Natural killer cell (primary cell): ENCODE measurements around the gene CD93. TPM values are rescaled to one million over a fixed set of nuclear protein-coding genes. Genes with fewer than 3 reads are reported as not detected.

Source experiments
- ATAC-seq, 3 donors: fragments of 150-1000 bp in 2 of 3; fragments of 200-7000 bp in 1 of 3; cut with Tn5 transposase; 1 replicate in 1 of 3; 2 replicates in 2 of 3; pipeline ENCODE4 v1.10.0; 2021; ENCODE audit warnings: mild to moderate bottlenecking in 2 of 3, moderate library complexity in 2 of 3
- DNase-seq, 2 donors: peaks; one replicate each; pipeline versions ENCODE4 v3.0.0 to v3.0.0-alpha.2; 2013 to 2021; ENCODE audit warnings: mixed read lengths in 1 of 2
- H3K27ac ChIP-seq: one replicate; pipeline ENCODE4 v1.5.1; 2013; ENCODE audit warnings: mild to moderate bottlenecking, low read length
- H3K27me3 ChIP-seq: one replicate; pipeline ENCODE4 v1.6.1; 2013; ENCODE audit warnings: low read length; ENCODE audit not compliant: control insufficient read depth, insufficient read depth
- H3K36me3 ChIP-seq: one replicate; pipeline ENCODE4 v1.6.1; 2013; ENCODE audit warnings: low read length; ENCODE audit not compliant: control insufficient read depth, insufficient read depth
- H3K4me1 ChIP-seq: one replicate; pipeline ENCODE4 v1.6.1; 2013; ENCODE audit warnings: low read length; ENCODE audit not compliant: control insufficient read depth, insufficient read depth
- H3K4me3 ChIP-seq: one replicate; pipeline ENCODE4 v1.5.1; 2013; ENCODE audit warnings: low read length
- H3K9me3 ChIP-seq: one replicate; pipeline ENCODE4 v1.6.1; 2013; ENCODE audit warnings: low read length; ENCODE audit not compliant: control insufficient read depth, insufficient read depth
- H3K27ac Mint-ChIP-seq, 2 donors: one replicate each; pipeline ENCODE4 v1.8.0; 2022; ENCODE audit warnings: mild to moderate bottlenecking in 2 of 2, mixed read lengths in 2 of 2, moderate library complexity in 1 of 2
- H3K27me3 Mint-ChIP-seq, 2 donors: one replicate each; pipeline ENCODE4 v1.8.0; 2022; ENCODE audit warnings: low read depth in 2 of 2, mixed read lengths in 2 of 2
- H3K36me3 Mint-ChIP-seq: one replicate; pipeline ENCODE4 v1.8.0; 2022; ENCODE audit warnings: mixed read lengths
- H3K4me1 Mint-ChIP-seq, 2 donors: one replicate each; pipeline ENCODE4 v1.8.0; 2022; ENCODE audit warnings: mixed read lengths in 2 of 2
- H3K4me3 Mint-ChIP-seq: one replicate; pipeline ENCODE4 v1.8.0; 2022; ENCODE audit warnings: mild to moderate bottlenecking, moderate library complexity, mixed read lengths
- H3K9me3 Mint-ChIP-seq, 2 donors: one replicate each; pipeline ENCODE4 v1.8.0; 2022; ENCODE audit warnings: mixed read lengths in 2 of 2
- WGBS: methylation state at CpG from one replicate; pipeline ENCODE4 v1.1.7; 2013; ENCODE audit warnings: missing lambda C conversion rate; ENCODE audit not compliant: insufficient coverage; 5-methylcytosine and 5-hydroxymethylcytosine counted together
- intact Hi-C: fragments of 100-400 bp; cut with micrococcal nuclease; formaldehyde crosslinking; loops from one replicate; pipeline ENCODE4 v1.14.2; 2022
- total RNA-seq, 4 donors: library from RNA; stranded (reverse); fragments of 120-200 nt in 1 of 4; gene quantifications; one replicate each; pipeline versions ENCODE4 v1.2.3 to v1.2.4, GENCODE V29; 2013 to 2022
- TF ChIP-seq, protein P1 (sequence below): fragments of 200-600 bp; IDR thresholded peaks from one replicate; pipeline ENCODE4 v1.8.0; 2022; ENCODE audit warnings: antibody characterized with exemption

Gene CD93
- total RNA-seq, 3 donors from 2014 or later (not counting 1 experiment from before 2014, with no cell fraction given) = 8.0 to 17.9 (median 17.2) TPM

DNA sequence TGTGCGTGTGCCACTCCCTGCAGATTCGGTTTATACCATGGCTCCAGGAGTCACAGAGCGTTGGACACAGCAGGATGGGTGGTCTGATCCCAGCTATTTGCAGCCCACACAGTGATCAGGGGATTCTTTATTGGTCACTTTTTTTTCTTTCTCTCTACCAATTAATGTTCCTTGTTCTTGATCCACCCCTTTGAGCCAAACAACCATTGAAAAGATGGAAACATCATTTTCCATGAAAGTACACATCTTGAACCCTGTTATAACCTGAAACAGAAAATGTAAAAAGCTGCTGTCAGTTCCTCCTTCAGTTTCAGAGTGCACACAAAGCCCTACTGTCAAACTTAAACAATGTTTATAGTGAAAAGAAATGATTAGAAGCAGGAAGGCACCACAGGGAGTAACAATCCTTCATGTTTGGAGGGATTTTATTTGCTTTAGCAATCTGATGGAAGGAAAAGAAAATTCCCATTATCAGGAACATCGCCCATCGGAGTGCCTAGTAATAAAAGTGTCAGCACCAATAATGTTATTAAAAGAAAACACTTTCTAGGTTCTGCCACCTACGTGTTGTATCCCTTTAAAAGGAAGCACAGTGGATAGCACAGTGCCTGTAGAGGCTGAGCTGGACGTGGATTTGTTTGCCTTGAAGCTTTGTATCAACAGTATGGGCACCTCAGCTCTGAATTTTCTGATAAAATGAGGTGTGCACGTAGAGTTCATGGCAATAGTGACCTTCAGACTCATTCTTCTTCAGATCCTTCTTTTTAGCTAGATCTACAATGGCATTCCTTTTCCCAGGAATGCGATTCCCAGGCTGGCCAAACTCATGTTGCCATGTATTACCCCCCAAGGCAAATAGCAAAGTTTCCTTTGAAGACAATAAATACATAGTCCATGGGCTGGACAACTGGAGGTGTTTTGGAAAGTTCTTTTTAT lies 20.6 kb downstream of the CD93 start:
- intact Hi-C loops = no loop called here
- H3K4me3 Mint-ChIP-seq = no peak overlapping the region
- WGBS = 86% methylated on average over 7 of the region's 9 CpGs
- DNase-seq = no peak
- no peaks in the 10 kb centered on the region for H3K4me1 ChIP-seq
- H3K27me3 Mint-ChIP-seq = no peaks in the 10 kb centered on the region
- H3K4me3 ChIP-seq = no peak overlapping the region
- no peaks in the 10 kb centered on the region for H3K4me1 Mint-ChIP-seq
- H3K9me3 ChIP-seq = no peaks in the 10 kb centered on the region
- ATAC-seq = no peak
- no peak overlapping the region for H3K27ac Mint-ChIP-seq
- H3K36me3 Mint-ChIP-seq = no peaks in the 10 kb centered on the region
- H3K27ac ChIP-seq = no peak overlapping the region
- H3K27me3 ChIP-seq = no peaks in the 10 kb centered on the region
- TF ChIP-seq, protein P1, sequence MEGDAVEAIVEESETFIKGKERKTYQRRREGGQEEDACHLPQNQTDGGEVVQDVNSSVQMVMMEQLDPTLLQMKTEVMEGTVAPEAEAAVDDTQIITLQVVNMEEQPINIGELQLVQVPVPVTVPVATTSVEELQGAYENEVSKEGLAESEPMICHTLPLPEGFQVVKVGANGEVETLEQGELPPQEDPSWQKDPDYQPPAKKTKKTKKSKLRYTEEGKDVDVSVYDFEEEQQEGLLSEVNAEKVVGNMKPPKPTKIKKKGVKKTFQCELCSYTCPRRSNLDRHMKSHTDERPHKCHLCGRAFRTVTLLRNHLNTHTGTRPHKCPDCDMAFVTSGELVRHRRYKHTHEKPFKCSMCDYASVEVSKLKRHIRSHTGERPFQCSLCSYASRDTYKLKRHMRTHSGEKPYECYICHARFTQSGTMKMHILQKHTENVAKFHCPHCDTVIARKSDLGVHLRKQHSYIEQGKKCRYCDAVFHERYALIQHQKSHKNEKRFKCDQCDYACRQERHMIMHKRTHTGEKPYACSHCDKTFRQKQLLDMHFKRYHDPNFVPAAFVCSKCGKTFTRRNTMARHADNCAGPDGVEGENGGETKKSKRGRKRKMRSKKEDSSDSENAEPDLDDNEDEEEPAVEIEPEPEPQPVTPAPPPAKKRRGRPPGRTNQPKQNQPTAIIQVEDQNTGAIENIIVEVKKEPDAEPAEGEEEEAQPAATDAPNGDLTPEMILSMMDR = no peak
- H3K9me3 Mint-ChIP-seq = no peaks in the 10 kb centered on the region
- H3K36me3 ChIP-seq = no peaks in the 10 kb centered on the region

DNA sequence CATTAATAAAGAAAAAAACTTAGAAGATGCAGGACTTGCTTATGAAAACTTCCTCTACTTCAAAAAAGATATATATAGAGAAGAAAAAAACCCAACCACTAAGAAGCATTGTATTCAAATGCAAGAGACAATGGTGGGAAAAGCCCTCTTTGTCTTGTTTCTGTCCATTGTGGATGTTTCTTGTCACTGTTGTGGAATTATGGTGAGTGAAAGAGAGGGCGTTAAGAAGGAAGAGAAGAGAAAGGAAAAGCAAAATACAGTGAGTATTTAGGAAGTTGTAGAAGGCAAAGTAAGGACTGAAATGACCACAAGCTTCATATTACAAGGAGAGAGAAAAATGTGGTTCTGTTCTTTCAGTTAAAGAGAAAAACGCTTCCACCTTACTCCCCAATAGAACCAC lies 22.5 kb downstream of the CD93 start:
- no peaks in the 10 kb centered on the region for H3K4me1 Mint-ChIP-seq
- no peak overlapping the region for H3K4me3 Mint-ChIP-seq

DNA sequence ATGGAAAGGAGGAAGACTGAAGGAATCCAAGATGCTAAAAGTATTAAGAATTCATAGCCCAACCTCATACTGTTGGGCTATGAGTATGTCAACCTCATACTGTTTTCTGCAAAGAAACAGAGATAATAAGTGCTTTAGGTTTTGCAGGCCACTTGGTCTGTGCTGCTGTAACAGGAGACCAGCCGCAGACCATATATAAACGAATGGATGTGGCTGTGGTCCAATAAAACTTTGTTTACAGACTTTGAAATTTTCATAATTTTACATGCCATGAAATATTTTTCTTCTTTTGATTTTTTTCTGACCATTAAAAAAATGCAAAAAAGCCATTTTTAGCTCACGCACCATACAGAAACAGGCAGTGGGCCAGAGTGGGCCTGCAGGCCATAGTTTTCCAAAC lies 23.0 kb downstream of the CD93 start:
- Mint-ChIP-seq H3K9me3 (no peaks in the 10 kb centered on the region), H3K27me3 (no peaks in the 10 kb centered on the region), H3K27ac (no peak overlapping the region), H3K4me1 (no peaks in the 10 kb centered on the region), H3K4me3 (no peak overlapping the region), H3K36me3 (no peaks in the 10 kb centered on the region)
- Histone ChIP-seq H3K4me3 (no peak overlapping the region), H3K27me3 (no peaks in the 10 kb centered on the region), H3K27ac (no peak overlapping the region), H3K36me3 (no peaks in the 10 kb centered on the region), H3K9me3 (no peaks in the 10 kb centered on the region), H3K4me1 (no peaks in the 10 kb centered on the region)
- intact Hi-C loops = no loop called here
- ATAC-seq (no peak), DNase-seq (no peak)
- TF ChIP-seq, protein P1 = no peak
- WGBS = 95% methylated on average over 3 of the region's 3 CpGs

More for the DNA sequence above, 22.5 kb downstream of the CD93 start:
- Histone ChIP-seq H3K27ac (no peak overlapping the region), H3K9me3 (no peaks in the 10 kb centered on the region), H3K27me3 (no peaks in the 10 kb centered on the region), H3K4me3 (no peak overlapping the region), H3K36me3 (no peaks in the 10 kb centered on the region), H3K4me1 (no peaks in the 10 kb centered on the region)
- Mint-ChIP-seq H3K9me3 (no peaks in the 10 kb centered on the region), H3K27me3 (no peaks in the 10 kb centered on the region), H3K27ac (no peak overlapping the region), H3K36me3 (no peaks in the 10 kb centered on the region)
- no peak for DNase-seq
- WGBS = 17% methylated on average over 1 of the region's 2 CpGs
- TF ChIP-seq, protein P1 = no peak
- intact Hi-C loops = no loop called here
- no peak for ATAC-seq
